Measurements from ENCODE around the gene AAMP.
A peak's percentile ranks its signal among the peaks of the same experiment; 100 is the strongest.

Gene AAMP

DNA sequence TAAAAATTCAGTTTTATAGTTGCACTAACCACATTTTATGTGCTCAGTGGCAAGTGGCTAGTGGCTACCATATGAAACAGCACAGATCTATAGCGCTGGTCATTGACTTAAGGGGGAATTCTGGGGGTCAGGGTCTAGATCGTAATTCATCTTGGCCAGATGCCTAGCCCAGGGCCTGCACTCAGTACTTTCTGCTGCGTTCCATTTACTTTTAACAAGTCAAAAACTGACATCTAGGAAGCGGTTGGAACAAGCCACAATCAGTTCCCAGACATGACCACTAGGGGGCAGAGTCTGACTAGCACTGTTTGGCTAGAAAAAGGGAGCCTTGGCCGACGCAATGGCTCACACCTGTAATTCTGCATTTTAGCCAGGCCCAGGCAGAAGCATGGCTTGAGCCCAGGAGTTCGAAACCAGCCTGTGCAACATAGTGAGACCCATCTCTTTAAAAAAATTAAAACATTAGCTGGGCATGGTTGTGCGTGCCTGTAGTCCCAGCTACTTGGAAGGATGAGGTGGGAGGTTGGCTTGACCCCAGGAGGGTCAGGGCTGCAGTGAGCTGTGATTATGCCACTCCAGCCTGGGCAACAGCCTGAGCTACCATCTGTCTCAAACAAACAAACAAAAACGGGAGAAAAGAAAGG is 31.4 kb upstream of the AAMP start:
- peak; percentile 75 for DNase-seq (ENCODE audit: low read depth)
- TF ChIP-seq, protein P1, sequence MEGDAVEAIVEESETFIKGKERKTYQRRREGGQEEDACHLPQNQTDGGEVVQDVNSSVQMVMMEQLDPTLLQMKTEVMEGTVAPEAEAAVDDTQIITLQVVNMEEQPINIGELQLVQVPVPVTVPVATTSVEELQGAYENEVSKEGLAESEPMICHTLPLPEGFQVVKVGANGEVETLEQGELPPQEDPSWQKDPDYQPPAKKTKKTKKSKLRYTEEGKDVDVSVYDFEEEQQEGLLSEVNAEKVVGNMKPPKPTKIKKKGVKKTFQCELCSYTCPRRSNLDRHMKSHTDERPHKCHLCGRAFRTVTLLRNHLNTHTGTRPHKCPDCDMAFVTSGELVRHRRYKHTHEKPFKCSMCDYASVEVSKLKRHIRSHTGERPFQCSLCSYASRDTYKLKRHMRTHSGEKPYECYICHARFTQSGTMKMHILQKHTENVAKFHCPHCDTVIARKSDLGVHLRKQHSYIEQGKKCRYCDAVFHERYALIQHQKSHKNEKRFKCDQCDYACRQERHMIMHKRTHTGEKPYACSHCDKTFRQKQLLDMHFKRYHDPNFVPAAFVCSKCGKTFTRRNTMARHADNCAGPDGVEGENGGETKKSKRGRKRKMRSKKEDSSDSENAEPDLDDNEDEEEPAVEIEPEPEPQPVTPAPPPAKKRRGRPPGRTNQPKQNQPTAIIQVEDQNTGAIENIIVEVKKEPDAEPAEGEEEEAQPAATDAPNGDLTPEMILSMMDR (IDR thresholded peaks at IDR 0.05; ENCODE audit: low read depth, low read length, missing control alignments), result peak; percentile 90

DNA sequence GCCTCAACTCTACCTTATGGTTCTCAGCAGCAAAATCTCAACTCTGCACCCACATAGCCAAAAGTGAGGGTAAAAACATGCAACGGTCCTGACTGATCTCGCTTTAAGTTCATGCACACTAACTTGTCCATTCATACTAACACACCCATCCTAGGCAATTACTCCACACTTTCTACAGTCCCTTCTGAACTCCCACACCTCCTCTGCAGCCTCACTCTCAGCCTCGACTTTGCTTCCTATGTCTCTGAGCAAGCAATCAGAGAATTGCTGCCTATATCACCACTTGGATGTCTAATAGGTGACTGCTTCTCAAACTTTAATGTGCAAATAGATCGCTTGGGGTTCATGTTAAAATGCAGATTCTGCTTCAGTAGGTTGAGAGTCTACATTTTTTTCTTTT is 30.2 kb upstream of the AAMP start:
- DNase-seq (ENCODE audit: low read depth), result no peak
- no peak overlapping the region for H3K4me3 ChIP-seq (ENCODE audit: low read depth, low read length)
- TF ChIP-seq, protein P1 (IDR thresholded peaks at IDR 0.05; ENCODE audit: low read depth, low read length, missing control alignments), result no peak

More for the DNA sequence above, 31.4 kb upstream of the AAMP start:
- H3K4me3 ChIP-seq (ENCODE audit: low read depth, low read length), result no peak overlapping the region

DNA sequence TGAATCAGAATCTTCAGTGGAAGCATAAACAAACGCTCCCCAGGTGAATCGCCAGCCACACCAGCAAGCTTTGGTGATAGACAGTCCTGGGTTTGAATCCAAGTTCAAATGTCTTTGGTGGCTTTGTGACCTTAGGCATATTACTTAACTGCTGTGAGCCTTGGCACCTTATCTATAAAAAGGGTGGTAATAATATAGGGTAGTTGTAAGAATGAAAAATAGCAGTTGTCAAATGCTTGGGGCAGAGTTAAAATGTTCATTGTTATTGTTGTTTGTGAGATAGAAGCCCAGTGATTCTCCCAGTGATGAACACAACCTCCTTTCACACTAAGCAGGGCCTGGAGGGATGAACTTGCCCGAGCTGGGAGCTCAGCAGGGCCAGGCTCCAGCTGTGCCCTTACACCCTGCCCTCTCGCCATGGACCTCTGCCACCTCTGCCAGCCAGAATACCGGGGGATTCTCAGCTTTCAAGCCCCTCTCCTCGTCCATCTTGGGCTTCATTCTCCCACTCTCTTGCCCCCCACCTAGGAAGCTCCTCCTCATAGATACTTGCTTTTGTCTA is 28.5 kb upstream of the AAMP start:
- TF ChIP-seq, protein P1 (IDR thresholded peaks at IDR 0.05; ENCODE audit: low read depth, low read length, missing control alignments), result no peak
- no peak for DNase-seq (ENCODE audit: low read depth)
- no peak overlapping the region for H3K4me3 ChIP-seq (ENCODE audit: low read depth, low read length)

DNA sequence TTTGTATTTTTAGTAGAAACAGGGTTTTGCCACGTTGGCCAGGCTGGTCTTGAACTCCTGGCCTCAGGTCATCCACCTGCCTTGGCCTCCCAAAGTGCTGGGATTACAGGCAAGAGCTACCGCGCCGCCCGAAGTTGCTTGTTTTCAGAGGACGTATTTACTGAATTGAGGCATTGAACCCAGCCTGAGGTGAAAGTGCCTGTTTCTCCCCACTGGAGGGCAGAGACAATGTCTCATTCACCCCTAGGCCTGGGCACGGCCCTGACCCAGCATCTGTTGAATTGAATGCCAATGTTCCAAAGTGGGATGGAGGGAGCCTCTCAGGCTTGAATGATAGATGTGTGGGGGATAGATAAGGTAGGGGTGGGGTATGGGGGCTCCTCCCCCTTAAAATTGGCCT is 26.9 kb upstream of the AAMP start:
- no peak for DNase-seq (ENCODE audit: low read depth)
- TF ChIP-seq, protein P1 (IDR thresholded peaks at IDR 0.05; ENCODE audit: low read depth, low read length, missing control alignments), result no peak
- H3K4me3 ChIP-seq (ENCODE audit: low read depth, low read length), result no peak overlapping the region

DNA sequence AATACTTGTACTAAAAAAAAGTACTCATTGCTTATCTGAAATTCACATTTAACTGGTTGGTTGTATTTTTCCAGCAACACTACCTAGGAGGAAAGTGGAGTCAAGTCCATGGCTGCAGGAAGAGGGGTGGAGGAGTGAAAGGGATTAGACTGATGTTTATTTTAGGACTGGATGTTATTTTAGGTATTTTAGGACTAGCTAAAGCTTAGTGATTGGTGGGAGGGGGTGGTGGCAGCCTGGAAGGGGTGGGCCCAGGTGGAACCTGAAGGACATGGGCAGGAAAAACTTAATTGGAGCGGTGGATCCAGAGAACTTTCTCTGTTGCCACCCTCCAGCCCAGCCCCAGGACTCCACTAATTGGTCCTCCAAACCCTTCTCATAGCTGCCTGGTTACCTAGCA is 26.3 kb upstream of the AAMP start:
- no peak for DNase-seq (ENCODE audit: low read depth)
- TF ChIP-seq, protein P1 (IDR thresholded peaks at IDR 0.05; ENCODE audit: low read depth, low read length, missing control alignments), result no peak
- no peak overlapping the region for H3K4me3 ChIP-seq (ENCODE audit: low read depth, low read length)

DNA sequence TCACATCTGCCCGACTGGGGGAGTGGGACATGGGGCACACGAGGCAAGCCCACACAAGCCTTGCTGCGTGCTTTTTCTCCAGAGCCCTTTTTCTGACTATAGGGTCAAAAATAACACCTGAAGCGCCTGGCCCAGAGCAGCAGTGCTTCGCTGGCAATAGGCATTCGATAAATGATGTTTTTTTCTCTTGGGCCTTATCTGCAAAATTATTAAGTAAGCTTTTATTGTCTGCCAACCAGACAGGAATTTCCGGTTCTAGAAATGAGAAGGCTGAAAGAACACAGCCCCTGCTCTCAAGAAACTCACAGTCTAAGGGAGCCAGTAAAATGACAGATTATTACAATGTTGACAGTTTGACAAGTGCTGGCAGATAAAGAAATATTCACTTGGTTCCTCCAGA is 25.1 kb upstream of the AAMP start:
- TF ChIP-seq, protein P1 (IDR thresholded peaks at IDR 0.05; ENCODE audit: low read depth, low read length, missing control alignments), result no peak
- no peak overlapping the region for H3K4me3 ChIP-seq (ENCODE audit: low read depth, low read length)
- DNase-seq (ENCODE audit: low read depth), result no peak

All from GM12864 (cell line).